NCI-H748 (cell line): Measurements from ENCODE around the gene BUB1B.

ENCODE experiments used
- DNase-seq: peaks from one replicate; lab custom pipeline; 2025; ENCODE audit not compliant: unreplicated experiment; lab: John Stamatoyannopoulos, UW

BUB1B gene

GRCh38 chr15:40239693-40240618 is 79.1 kb downstream of the BUB1B start:
- DNase-seq: no peak

- DNase-seq: no peak
Measured at GRCh38 chr15:40240619-40241221, 79.9 kb downstream of the BUB1B start.

GRCh38 chr15:40241269-40242212 is 80.7 kb downstream of the BUB1B start:
- no peak for DNase-seq

- no peak for DNase-seq
Measured at GRCh38 chr15:40242213-40242599, 81.3 kb downstream of the BUB1B start.

GRCh38 chr15:40242601-40243000 is 81.7 kb downstream of the BUB1B start:
- no peak for DNase-seq

- no peak for DNase-seq
Measured at GRCh38 chr15:40243126-40243810, 82.4 kb downstream of the BUB1B start.

GRCh38 chr15:40244961-40245523 is 84.2 kb downstream of the BUB1B start:
- DNase-seq: no peak

GRCh38 chr15:40245666-40246450 is 85.0 kb downstream of the BUB1B start:
- no peak for DNase-seq

- DNase-seq: no peak
Measured at GRCh38 chr15:40246496-40247280, 85.8 kb downstream of the BUB1B start.

GRCh38 chr15:40247406-40247971 is 86.6 kb downstream of the BUB1B start:
- no peak for DNase-seq

GRCh38 chr15:40248006-40248783 is 87.3 kb downstream of the BUB1B start:
- no peak for DNase-seq

- DNase-seq: no peak
Measured at GRCh38 chr15:40249477-40250303, 88.8 kb downstream of the BUB1B start.

- no peak for DNase-seq
Measured at GRCh38 chr15:40250304-40250656, 89.4 kb downstream of the BUB1B start.

GRCh38 chr15:40250771-40251483 is 90.1 kb downstream of the BUB1B start:
- no peak for DNase-seq

GRCh38 chr15:40251486-40252140 is 90.7 kb downstream of the BUB1B start:
- DNase-seq: no peak

GRCh38 chr15:40252141-40252437 is 91.2 kb downstream of the BUB1B start:
- DNase-seq: peak; percentile 72
